ENCODE measurements around the gene FGF14.

Gene FGF14

GRCh38 chr13:101785858-101786257 is 616.0 kb downstream of the FGF14 start:
- DNase-seq: no peak
- H3K27ac Mint-ChIP-seq: no peak overlapping the region
- no peaks in the 10 kb centered on the region for H3K9me3 Mint-ChIP-seq
- no peak overlapping the region for H3K4me3 Mint-ChIP-seq
- no peaks in the 10 kb centered on the region for H3K36me3 Mint-ChIP-seq (ENCODE audit: low read depth)
- H3K4me1 Mint-ChIP-seq (ENCODE audit: low read depth): no peaks in the 10 kb centered on the region
- H3K27me3 Mint-ChIP-seq: peaks cover 20% of the 10 kb centered on the region

DNA sequence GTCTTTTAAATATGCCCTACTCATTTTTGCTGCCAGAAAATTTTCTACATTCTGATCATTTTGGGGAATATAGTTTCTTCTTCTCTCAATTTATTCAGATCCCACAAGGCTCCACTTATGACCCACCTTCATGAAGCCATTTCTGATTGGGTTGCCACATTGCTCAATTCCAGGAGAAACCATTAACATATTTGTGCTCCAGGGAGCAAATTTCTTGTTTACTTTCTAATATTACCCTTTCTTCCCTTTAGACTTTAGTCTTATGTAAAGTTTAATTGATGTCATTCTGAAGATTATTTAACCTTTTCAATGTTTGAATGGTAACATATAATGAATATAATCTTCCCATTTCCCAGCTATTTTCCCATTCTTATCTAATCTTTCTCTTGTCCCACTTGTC is 617.5 kb downstream of the FGF14 start:
- DNase-seq: no peak
- Mint-ChIP-seq H3K9me3 (no peaks in the 10 kb centered on the region), H3K36me3 (ENCODE audit: low read depth) (no peaks in the 10 kb centered on the region), H3K4me3 (no peak overlapping the region), H3K27me3 (peaks cover 12% of the 10 kb centered on the region), H3K4me1 (ENCODE audit: low read depth) (no peaks in the 10 kb centered on the region), H3K27ac (no peak overlapping the region)

GRCh38 chr13:101783554-101783953 is 618.3 kb downstream of the FGF14 start:
- no peaks in the 10 kb centered on the region for H3K9me3 Mint-ChIP-seq
- H3K36me3 Mint-ChIP-seq (ENCODE audit: low read depth): no peaks in the 10 kb centered on the region
- no peak overlapping the region for H3K4me3 Mint-ChIP-seq
- H3K27me3 Mint-ChIP-seq: peaks cover 8% of the 10 kb centered on the region
- DNase-seq: no peak
- H3K27ac Mint-ChIP-seq: no peak overlapping the region
- H3K4me1 Mint-ChIP-seq (ENCODE audit: low read depth): no peaks in the 10 kb centered on the region

DNA sequence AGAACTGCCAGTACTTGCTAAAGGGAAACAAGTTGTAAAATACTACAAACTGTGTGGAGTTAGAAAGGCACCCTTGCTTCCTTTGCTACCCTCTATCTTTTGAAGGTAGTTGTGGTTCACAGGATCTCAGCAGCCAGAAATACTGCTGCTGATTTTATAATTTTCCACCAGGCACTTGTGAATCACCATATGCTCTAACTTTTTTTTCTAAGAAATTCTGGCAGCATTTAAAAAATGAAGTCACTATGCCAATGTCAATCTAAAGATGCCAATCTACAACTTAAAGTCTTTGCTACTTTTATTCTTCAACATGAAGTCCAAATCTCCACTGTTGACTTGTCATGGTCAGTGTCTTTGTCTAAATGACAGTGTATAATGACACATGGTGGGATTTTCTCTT is 621.6 kb downstream of the FGF14 start:
- Mint-ChIP-seq H3K27me3 (peaks cover 4% of the 10 kb centered on the region), H3K9me3 (no peaks in the 10 kb centered on the region), H3K27ac (no peak overlapping the region), H3K36me3 (ENCODE audit: low read depth) (no peaks in the 10 kb centered on the region), H3K4me1 (ENCODE audit: low read depth) (no peaks in the 10 kb centered on the region), H3K4me3 (no peak overlapping the region)
- no peak for DNase-seq

DNA sequence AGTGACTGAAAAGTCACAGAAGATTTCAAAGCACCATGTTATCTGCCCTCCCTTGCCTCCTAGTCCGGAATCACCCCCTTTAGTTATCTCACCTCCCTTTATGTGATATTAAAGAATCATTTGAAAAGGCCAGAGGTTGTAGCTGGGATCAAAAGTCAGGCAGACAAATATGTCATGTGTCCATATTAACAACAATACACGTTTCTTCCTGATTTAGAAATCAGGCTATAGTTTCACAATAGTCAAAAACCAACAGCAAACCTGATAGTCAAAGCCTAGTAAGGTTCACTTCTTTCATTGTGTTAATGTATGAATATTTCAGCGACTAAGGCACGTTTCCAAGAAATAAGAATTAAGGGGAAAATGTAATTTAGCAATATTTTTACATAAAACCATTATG is 622.7 kb downstream of the FGF14 start:
- Mint-ChIP-seq H3K4me3 (no peak overlapping the region), H3K9me3 (no peaks in the 10 kb centered on the region), H3K4me1 (ENCODE audit: low read depth) (no peaks in the 10 kb centered on the region), H3K27ac (no peak overlapping the region), H3K36me3 (ENCODE audit: low read depth) (no peaks in the 10 kb centered on the region), H3K27me3 (peaks cover 4% of the 10 kb centered on the region)
- no peak for DNase-seq

- Mint-ChIP-seq H3K27ac (no peak overlapping the region), H3K4me3 (no peak overlapping the region), H3K4me1 (ENCODE audit: low read depth) (no peaks in the 10 kb centered on the region), H3K27me3 (peaks cover 4% of the 10 kb centered on the region), H3K9me3 (no peaks in the 10 kb centered on the region), H3K36me3 (ENCODE audit: low read depth) (no peaks in the 10 kb centered on the region)
- DNase-seq: no peak
These were observed 626.6 kb downstream of the FGF14 start for GRCh38 chr13:101775267-101775666.

GRCh38 chr13:101774393-101774792 is 627.5 kb downstream of the FGF14 start:
- Mint-ChIP-seq H3K9me3 (no peaks in the 10 kb centered on the region), H3K27me3 (peaks cover 8% of the 10 kb centered on the region), H3K27ac (no peak overlapping the region), H3K4me1 (ENCODE audit: low read depth) (no peaks in the 10 kb centered on the region), H3K4me3 (no peak overlapping the region), H3K36me3 (ENCODE audit: low read depth) (no peaks in the 10 kb centered on the region)
- DNase-seq: no peak

GRCh38 chr13:101773062-101773461 is 628.8 kb downstream of the FGF14 start:
- Mint-ChIP-seq H3K27me3 (peaks cover 9% of the 10 kb centered on the region), H3K36me3 (ENCODE audit: low read depth) (no peaks in the 10 kb centered on the region), H3K9me3 (no peaks in the 10 kb centered on the region), H3K4me1 (ENCODE audit: low read depth) (no peaks in the 10 kb centered on the region), H3K4me3 (no peak overlapping the region), H3K27ac (no peak overlapping the region)
- DNase-seq: no peak

- Mint-ChIP-seq H3K36me3 (ENCODE audit: low read depth) (no peaks in the 10 kb centered on the region), H3K4me1 (ENCODE audit: low read depth) (no peaks in the 10 kb centered on the region), H3K4me3 (no peak overlapping the region), H3K27ac (no peak overlapping the region), H3K27me3 (peaks cover 24% of the 10 kb centered on the region), H3K9me3 (no peaks in the 10 kb centered on the region)
- DNase-seq: no peak
These were observed 634.7 kb downstream of the FGF14 start for GRCh38 chr13:101767131-101767530.

GRCh38 chr13:101763191-101763590 is 638.7 kb downstream of the FGF14 start:
- Mint-ChIP-seq H3K27me3 (peaks cover 26% of the 10 kb centered on the region), H3K9me3 (no peaks in the 10 kb centered on the region)
- no peak for DNase-seq

DNA sequence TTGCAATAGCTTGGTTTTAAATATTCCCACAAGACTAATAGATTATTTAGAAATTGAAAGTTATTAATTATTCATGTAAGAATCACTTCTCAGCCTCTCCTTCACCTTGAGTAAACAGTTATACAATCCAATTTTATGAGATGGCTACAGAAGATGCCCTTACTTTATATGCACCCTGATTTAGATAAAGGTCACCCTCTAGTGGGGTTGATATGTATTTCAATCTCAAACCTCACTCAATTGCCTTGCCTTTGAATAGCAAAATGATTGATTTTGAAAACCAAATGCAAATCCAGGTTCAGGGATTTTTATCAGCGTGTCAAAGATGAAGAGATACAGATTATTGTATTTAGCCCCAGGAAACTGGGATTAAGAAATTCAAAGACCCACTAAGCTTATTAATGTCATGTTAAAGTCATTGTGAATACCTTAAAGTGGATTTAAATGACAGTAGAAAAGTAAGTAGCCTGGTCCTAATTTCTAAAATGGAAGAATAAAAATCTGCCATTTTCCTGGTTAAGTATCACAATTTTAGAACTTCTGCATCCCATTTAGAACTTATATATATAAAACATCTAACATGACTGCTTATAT is 644.3 kb downstream of the FGF14 start:
- Mint-ChIP-seq H3K4me3 (no peak overlapping the region), H3K4me1 (ENCODE audit: low read depth) (no peaks in the 10 kb centered on the region), H3K9me3 (no peaks in the 10 kb centered on the region), H3K27me3 (peaks cover 11% of the 10 kb centered on the region), H3K27ac (no peak overlapping the region), H3K36me3 (ENCODE audit: low read depth) (no peaks in the 10 kb centered on the region)
- no peak for DNase-seq

More at GRCh38 chr13:101763191-101763590, 638.7 kb downstream of the FGF14 start:
- H3K36me3 Mint-ChIP-seq (ENCODE audit: low read depth): no peaks in the 10 kb centered on the region
- H3K27ac Mint-ChIP-seq: no peak overlapping the region
- H3K4me1 Mint-ChIP-seq (ENCODE audit: low read depth): no peaks in the 10 kb centered on the region
- no peak overlapping the region for H3K4me3 Mint-ChIP-seq

GRCh38 chr13:101755228-101755887 is 646.5 kb downstream of the FGF14 start:
- Mint-ChIP-seq H3K27ac (no peak overlapping the region), H3K9me3 (no peaks in the 10 kb centered on the region), H3K4me1 (ENCODE audit: low read depth) (no peaks in the 10 kb centered on the region), H3K4me3 (no peak overlapping the region), H3K27me3 (peaks cover 11% of the 10 kb centered on the region), H3K36me3 (ENCODE audit: low read depth) (no peaks in the 10 kb centered on the region)
- no peak for DNase-seq

GRCh38 chr13:101752432-101752831 is 649.4 kb downstream of the FGF14 start:
- no peaks in the 10 kb centered on the region for H3K4me1 Mint-ChIP-seq (ENCODE audit: low read depth)
- no peak overlapping the region for H3K27ac Mint-ChIP-seq
- peaks cover 9% of the 10 kb centered on the region for H3K27me3 Mint-ChIP-seq
- H3K9me3 Mint-ChIP-seq: no peaks in the 10 kb centered on the region
- DNase-seq: no peak
- H3K4me3 Mint-ChIP-seq: no peak overlapping the region
- H3K36me3 Mint-ChIP-seq (ENCODE audit: low read depth): no peaks in the 10 kb centered on the region

- H3K27ac Mint-ChIP-seq: no peak overlapping the region
- H3K4me1 Mint-ChIP-seq (ENCODE audit: low read depth): no peaks in the 10 kb centered on the region
- H3K27me3 Mint-ChIP-seq: peaks cover 11% of the 10 kb centered on the region
- no peaks in the 10 kb centered on the region for H3K36me3 Mint-ChIP-seq (ENCODE audit: low read depth)
- DNase-seq: no peak
- H3K4me3 Mint-ChIP-seq: no peak overlapping the region
- no peaks in the 10 kb centered on the region for H3K9me3 Mint-ChIP-seq
These were observed 650.4 kb downstream of the FGF14 start for GRCh38 chr13:101751488-101751887.

- Mint-ChIP-seq H3K27ac (no peak overlapping the region), H3K9me3 (no peaks in the 10 kb centered on the region), H3K27me3 (peaks cover 11% of the 10 kb centered on the region), H3K4me3 (no peak overlapping the region), H3K4me1 (ENCODE audit: low read depth) (no peaks in the 10 kb centered on the region), H3K36me3 (ENCODE audit: low read depth) (no peaks in the 10 kb centered on the region)
- no peak for DNase-seq
These were observed 652.3 kb downstream of the FGF14 start for GRCh38 chr13:101749584-101749983.

Measured in activated T-cell treated with anti-CD3 and anti-CD28 coated beads, Interleukin-2, amount 50 U/mL, for 24 hours (primary cell).